PFSK-1 (cell line): ENCODE data around the gene ERCC6.

ENCODE experiments used
- POLR2AphosphoS5 ChIP-seq: IDR thresholded peaks from 2 replicates; pipeline ENCODE4 v1.6.1; 2012; ENCODE audit warnings: low read depth, mild to moderate bottlenecking, control low read depth, low read length, moderate library complexity
- REST ChIP-seq, 2 experiments: IDR thresholded peaks; 2 replicates each; pipeline versions ENCODE4 v1.6.1 to v1.8.0; 2011 to 2012; ENCODE audit warnings: low read depth in 2 of 2, low read length in 2 of 2, control low read depth in 1 of 2, inconsistent platforms in 1 of 2, mild to moderate bottlenecking in 1 of 2, moderate library complexity in 1 of 2; ENCODE audit not compliant: insufficient read depth in 1 of 2

- TF ChIP-seq REST (IDR thresholded peaks at IDR 0.05; ENCODE audit: insufficient read depth in 1 of 2, low read depth in 2 of 2, low read length in 2 of 2) (no peak), POLR2AphosphoS5 (no peak)
Observed at GRCh38 chr10:49478819-49479218, 60.1 kb downstream of the ERCC6 start.
